Karpas-422 (cell line): Measurements from ENCODE around the gene ZDHHC14. TPM values are rescaled to one million over a fixed set of nuclear protein-coding genes. Genes with fewer than 3 reads are reported as not detected.

Experiments used
- DNase-seq: peaks from one replicate; pipeline ENCODE4 v3.0.0-alpha.2; 2015
- H2AFZ ChIP-seq: fragments of 200-600 bp; sonication (generic); 2 replicates; pipeline ENCODE4 v1.6.1; 2014; ENCODE audit warnings: antibody characterized with exemption, low read length, mixed read lengths
- H3K27ac ChIP-seq: fragments of 200-600 bp; sonication (generic); 2 replicates; pipeline ENCODE4 v1.5.1; 2014; ENCODE audit warnings: mild to moderate bottlenecking, low read length, moderate library complexity
- H3K27me3 ChIP-seq: fragments of 200-600 bp; sonication (generic); 2 replicates; pipeline ENCODE4 v1.6.1; 2014; ENCODE audit warnings: low read length, mixed read lengths
- H3K36me3 ChIP-seq: fragments of 200-600 bp; sonication (generic); 2 replicates; pipeline ENCODE4 v1.6.1; 2014; ENCODE audit warnings: low read length, mixed read lengths; ENCODE audit not compliant: insufficient read depth
- H3K4me1 ChIP-seq: fragments of 200-600 bp; sonication (generic); 2 replicates; pipeline ENCODE4 v1.6.1; 2014; ENCODE audit warnings: mild to moderate bottlenecking, low read length, mixed read lengths
- H3K4me2 ChIP-seq: fragments of 200-600 bp; sonication (generic); 2 replicates; pipeline ENCODE4 v1.6.1; 2014; ENCODE audit warnings: low read length, low read depth, mild to moderate bottlenecking; ENCODE audit not compliant: poor library complexity, severe bottlenecking
- H3K4me3 ChIP-seq: fragments of 200-600 bp; sonication (generic); 2 replicates; pipeline ENCODE4 v1.5.1; 2014; ENCODE audit warnings: mild to moderate bottlenecking, antibody characterized with exemption, low read length, mixed read lengths
- H3K79me2 ChIP-seq: fragments of 200-600 bp; sonication (generic); 2 replicates; pipeline ENCODE4 v1.6.1; 2014; ENCODE audit warnings: mild to moderate bottlenecking, low read length, mixed read lengths
- H3K9ac ChIP-seq: fragments of 200-600 bp; sonication (generic); 2 replicates; pipeline ENCODE4 v1.6.0; 2014; ENCODE audit warnings: low read length
- H3K9me2 ChIP-seq: fragments of 200-600 bp; sonication (generic), shearing (Covaris generic); replicated peaks from 2 replicates; pipeline ENCODE4 v1.6.0; 2014; ENCODE audit warnings: mild to moderate bottlenecking, low read length, moderate library complexity; ENCODE audit not compliant: insufficient read depth
- H3K9me3 ChIP-seq: fragments of 300-700, 200-600 bp; sonication (generic); 2 replicates; pipeline ENCODE4 v1.6.1; 2014; ENCODE audit warnings: low read length, mixed read lengths
- H4K20me1 ChIP-seq: fragments of 200-600 bp; sonication (generic); 2 replicates; pipeline ENCODE4 v1.6.1; 2014; ENCODE audit warnings: mild to moderate bottlenecking, antibody characterized with exemption, low read length, low read depth; ENCODE audit not compliant: insufficient read depth
- total RNA-seq: library from RNA; depleted of rRNA; stranded (reverse); fragments of >200 nt; shearing (Covaris generic); gene quantifications from 2 replicates; pipeline ENCODE4 v1.2.3, GENCODE V29; 2014; ENCODE audit warnings: low replicate concordance

The ZDHHC14 gene
- total RNA-seq, 1 experiment from 2014 or later = 1.1 TPM

GRCh38 chr6:157668713-157669112 lies 287.7 kb downstream of the ZDHHC14 start:
- Histone ChIP-seq H3K27ac (no peak overlapping the region), H3K36me3 (no peaks in the 10 kb centered on the region), H4K20me1 (no peaks in the 10 kb centered on the region), H3K4me2 (no peak overlapping the region), H2AFZ (no peak overlapping the region), H3K27me3 (0 out of 2 replicates have a peak, but pooled peaks cover 2% of the 10 kb centered on the region), H3K9ac (no peak overlapping the region), H3K9me2 (no peaks in the 10 kb centered on the region), H3K4me3 (no peak overlapping the region), H3K4me1 (no peaks in the 10 kb centered on the region), H3K9me3 (no peaks in the 10 kb centered on the region), H3K79me2 (no peaks in the 10 kb centered on the region)
- no peak for DNase-seq

- H3K27me3 ChIP-seq = 0 out of 2 replicates have a peak, but pooled peaks cover 2% of the 10 kb centered on the region
- no peak overlapping the region for H3K9ac ChIP-seq
- no peak overlapping the region for H3K4me3 ChIP-seq
- no peak overlapping the region for H2AFZ ChIP-seq
- H3K36me3 ChIP-seq = no peaks in the 10 kb centered on the region
- H4K20me1 ChIP-seq = no peaks in the 10 kb centered on the region
- no peak overlapping the region for H3K4me2 ChIP-seq
- no peak for DNase-seq
- H3K27ac ChIP-seq = no peak overlapping the region
- H3K9me2 ChIP-seq = no peaks in the 10 kb centered on the region
- H3K4me1 ChIP-seq = no peaks in the 10 kb centered on the region
- H3K9me3 ChIP-seq = no peaks in the 10 kb centered on the region
- H3K79me2 ChIP-seq = no peaks in the 10 kb centered on the region
These were observed 288.3 kb downstream of the ZDHHC14 start for GRCh38 chr6:157669323-157669722.

DNA sequence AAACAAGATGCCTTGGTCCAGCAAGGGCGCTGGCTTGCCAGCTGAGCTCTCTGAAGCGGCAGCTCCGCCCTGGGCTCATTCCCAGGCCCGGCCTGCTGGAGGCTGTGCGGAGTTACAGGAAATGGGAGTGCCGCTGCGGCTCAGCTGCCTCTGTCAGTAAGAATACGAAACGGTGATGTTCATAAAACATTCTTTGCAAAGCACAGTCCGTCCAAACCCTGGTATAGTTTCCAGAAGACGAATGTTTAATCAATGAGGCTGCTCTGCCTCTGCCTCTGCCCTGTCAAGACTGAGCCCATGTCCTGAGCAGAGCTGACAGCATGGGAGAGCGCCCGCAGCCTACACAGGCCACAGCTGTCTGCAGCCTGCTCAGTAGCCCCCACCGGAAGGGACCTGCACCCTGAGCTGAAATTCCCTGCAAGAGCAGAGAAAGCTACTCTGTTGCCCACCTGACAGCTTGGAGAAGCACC lies 288.8 kb downstream of the ZDHHC14 start:
- no peak for DNase-seq
- Histone ChIP-seq H4K20me1 (no peaks in the 10 kb centered on the region), H3K4me3 (no peak overlapping the region), H3K9me2 (no peaks in the 10 kb centered on the region), H3K79me2 (no peaks in the 10 kb centered on the region), H3K9ac (no peak overlapping the region), H3K27me3 (0 out of 2 replicates have a peak, but pooled peaks cover 2% of the 10 kb centered on the region), H3K36me3 (no peaks in the 10 kb centered on the region), H3K9me3 (no peaks in the 10 kb centered on the region), H3K4me1 (no peaks in the 10 kb centered on the region), H3K4me2 (no peak overlapping the region), H2AFZ (no peak overlapping the region), H3K27ac (no peak overlapping the region)

DNA sequence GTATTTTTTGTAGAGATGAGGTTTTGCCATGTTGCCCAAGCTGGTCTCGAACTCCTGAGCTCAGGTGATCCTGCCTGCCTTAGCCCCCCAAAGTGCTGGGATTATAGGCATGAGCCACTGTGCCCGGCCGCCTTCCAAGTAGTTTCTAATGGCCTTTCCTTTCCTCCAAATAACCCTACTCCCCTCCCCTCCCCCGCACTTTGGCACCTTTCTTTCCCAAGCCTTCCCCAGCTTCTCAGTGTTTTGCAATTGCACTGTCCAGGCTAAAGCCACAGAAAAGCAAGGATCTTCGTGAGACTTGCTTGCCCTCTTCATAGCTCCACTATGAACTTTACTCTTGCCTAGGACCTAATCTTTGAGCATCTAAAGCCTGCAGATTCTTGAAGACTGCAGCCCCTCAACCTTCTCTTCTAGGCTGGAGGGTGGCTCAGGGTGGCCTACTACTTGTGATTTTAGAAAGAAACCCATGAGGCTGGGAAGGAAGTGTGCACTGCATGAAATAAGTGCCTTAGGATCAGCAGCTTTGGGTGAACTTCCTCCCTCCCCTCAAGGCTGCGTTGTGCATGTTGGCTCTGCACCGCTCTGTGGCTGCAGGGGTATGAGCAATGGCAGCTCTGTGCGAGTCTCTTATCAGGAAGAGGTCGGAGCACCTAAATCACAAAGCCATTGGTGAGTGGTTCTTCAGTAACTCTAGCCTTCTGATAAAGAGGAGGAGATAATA lies 289.6 kb downstream of the ZDHHC14 start:
- DNase-seq = no peak
- Histone ChIP-seq H3K27me3 (no peaks in the 10 kb centered on the region), H3K9me2 (no peaks in the 10 kb centered on the region), H3K36me3 (no peaks in the 10 kb centered on the region), H3K4me3 (no peak overlapping the region), H3K79me2 (no peaks in the 10 kb centered on the region), H3K9me3 (no peaks in the 10 kb centered on the region), H3K4me1 (no peaks in the 10 kb centered on the region), H4K20me1 (no peaks in the 10 kb centered on the region), H3K27ac (no peak overlapping the region), H3K9ac (no peak overlapping the region), H3K4me2 (no peak overlapping the region), H2AFZ (no peak overlapping the region)

DNA sequence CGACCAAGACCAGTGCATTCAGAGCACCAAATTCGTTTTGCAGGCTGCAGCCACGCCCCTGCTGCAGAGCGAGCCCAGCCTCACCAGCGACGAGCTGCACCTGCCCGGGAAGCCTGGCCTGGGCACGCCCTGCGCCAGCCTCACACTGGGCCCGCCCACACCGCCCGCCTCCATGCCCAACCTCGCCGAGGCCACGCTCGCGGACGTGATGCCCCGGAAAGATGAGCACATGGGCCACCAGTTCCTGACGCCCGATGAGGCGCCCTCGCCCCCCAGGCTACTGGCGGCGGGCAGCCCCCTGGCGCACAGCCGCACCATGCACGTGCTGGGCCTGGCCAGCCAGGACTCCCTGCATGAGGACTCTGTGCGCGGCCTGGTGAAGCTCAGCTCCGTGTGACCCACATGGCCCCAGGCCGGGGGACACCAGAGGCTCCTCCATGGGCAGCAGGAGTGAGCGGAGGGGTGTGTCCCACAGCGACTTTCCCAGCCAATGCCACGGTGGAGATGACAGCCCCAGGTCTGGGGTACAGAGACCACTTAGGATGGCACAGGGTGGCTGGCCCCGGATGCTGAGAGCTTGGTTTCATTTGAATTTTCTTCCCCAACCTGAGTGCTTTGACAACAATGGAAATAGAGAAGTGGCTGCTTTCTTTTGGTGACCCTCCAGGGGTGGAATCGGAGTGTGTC lies 291.9 kb downstream of the ZDHHC14 start:
- Histone ChIP-seq H3K79me2 (no peaks in the 10 kb centered on the region), H3K9ac (no peak overlapping the region), H3K9me3 (no peaks in the 10 kb centered on the region), H3K27ac (no peak overlapping the region), H4K20me1 (no peaks in the 10 kb centered on the region), H2AFZ (no peak overlapping the region), H3K4me3 (no peak overlapping the region), H3K36me3 (no peaks in the 10 kb centered on the region), H3K4me2 (no peak overlapping the region), H3K9me2 (no peaks in the 10 kb centered on the region), H3K4me1 (no peaks in the 10 kb centered on the region), H3K27me3 (no peaks in the 10 kb centered on the region)
- DNase-seq = no peak

- H4K20me1 ChIP-seq = no peaks in the 10 kb centered on the region
- H3K9ac ChIP-seq = no peak overlapping the region
- no peaks in the 10 kb centered on the region for H3K27me3 ChIP-seq
- H3K79me2 ChIP-seq = no peaks in the 10 kb centered on the region
- no peak overlapping the region for H3K27ac ChIP-seq
- no peak for DNase-seq
- no peaks in the 10 kb centered on the region for H3K9me3 ChIP-seq
- no peaks in the 10 kb centered on the region for H3K4me1 ChIP-seq
- H2AFZ ChIP-seq = no peak overlapping the region
- no peaks in the 10 kb centered on the region for H3K9me2 ChIP-seq
- no peak overlapping the region for H3K4me2 ChIP-seq
- no peak overlapping the region for H3K4me3 ChIP-seq
- no peaks in the 10 kb centered on the region for H3K36me3 ChIP-seq
These were observed 292.6 kb downstream of the ZDHHC14 start for GRCh38 chr6:157673596-157673995.

DNA sequence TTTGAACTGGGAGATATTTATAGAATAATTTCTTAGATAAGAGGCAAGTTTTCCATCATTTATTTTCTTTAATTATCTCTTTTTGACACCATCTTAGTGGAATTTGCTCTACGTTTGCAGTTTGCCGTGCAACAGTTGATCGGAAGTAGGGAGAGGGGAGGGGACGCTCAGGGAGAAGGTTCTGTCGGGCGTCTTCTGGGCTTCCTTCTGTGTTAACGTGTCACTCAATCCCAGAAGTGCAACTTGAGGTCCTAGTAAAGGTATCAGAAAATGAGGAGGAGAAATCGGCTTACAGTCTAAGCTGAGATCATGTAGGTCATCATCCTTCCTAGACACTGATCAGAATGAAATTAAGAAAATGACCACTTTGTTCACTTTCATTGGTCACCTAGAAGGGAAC lies 293.1 kb downstream of the ZDHHC14 start:
- no peak overlapping the region for H3K27ac ChIP-seq
- no peaks in the 10 kb centered on the region for H3K79me2 ChIP-seq
- H3K27me3 ChIP-seq = no peaks in the 10 kb centered on the region
- H4K20me1 ChIP-seq = no peaks in the 10 kb centered on the region
- H3K9ac ChIP-seq = no peak overlapping the region
- no peaks in the 10 kb centered on the region for H3K36me3 ChIP-seq
- H3K4me1 ChIP-seq = no peaks in the 10 kb centered on the region
- no peak overlapping the region for H2AFZ ChIP-seq
- no peak for DNase-seq
- H3K4me2 ChIP-seq = no peak overlapping the region
- H3K4me3 ChIP-seq = no peak overlapping the region
- no peaks in the 10 kb centered on the region for H3K9me2 ChIP-seq
- H3K9me3 ChIP-seq = no peaks in the 10 kb centered on the region

- H3K36me3 ChIP-seq = no peaks in the 10 kb centered on the region
- H3K9ac ChIP-seq = no peak overlapping the region
These were observed 294.8 kb downstream of the ZDHHC14 start for GRCh38 chr6:157675831-157676230.

More at GRCh38 chr6:157675831-157676230, 294.8 kb downstream of the ZDHHC14 start:
- DNase-seq = no peak
- Histone ChIP-seq H3K4me1 (no peaks in the 10 kb centered on the region), H3K9me3 (no peaks in the 10 kb centered on the region), H4K20me1 (0 out of 2 replicates have a peak, but pooled peaks cover 5% of the 10 kb centered on the region), H2AFZ (no peak overlapping the region), H3K79me2 (no peaks in the 10 kb centered on the region), H3K4me3 (no peak overlapping the region), H3K27ac (no peak overlapping the region), H3K4me2 (no peak overlapping the region), H3K9me2 (no peaks in the 10 kb centered on the region), H3K27me3 (no peaks in the 10 kb centered on the region)
